ENCODE results near the gene SERPINB3.
"Not testable (repeated sequence)": the region's sequence is repeated elsewhere in the genome, so short reads cannot be mapped to it uniquely, and the experiment has no call there.

Gene SERPINB3

DNA sequence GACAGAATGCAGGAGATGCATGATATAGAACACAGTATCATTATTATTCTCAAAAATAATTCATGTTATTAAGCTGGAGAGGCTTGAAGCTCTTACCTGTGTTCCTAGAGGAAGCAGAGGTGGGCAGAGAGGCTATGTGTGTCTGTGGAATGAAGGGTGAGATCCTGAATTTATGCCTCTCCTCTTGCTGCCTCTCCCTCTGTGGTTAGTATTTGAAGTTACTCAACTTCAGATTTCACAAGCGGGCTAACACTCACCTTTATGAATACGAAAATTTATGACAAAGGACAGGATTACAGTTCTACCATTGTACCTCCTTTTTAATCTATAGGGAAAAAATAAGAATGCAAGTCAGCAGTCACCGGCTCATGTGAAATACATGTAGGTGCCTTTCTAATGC lies at the start of gene SERPINB3:
Gene SERPINB3 (minus strand): TSS at position 144 of the 400 bp plus-strand sequence. CDS start 677 bp downstream, outside the sequence.
- not testable (repeated sequence) for DNase-seq (ENCODE audit: low read depth in 2 of 2)

DNA sequence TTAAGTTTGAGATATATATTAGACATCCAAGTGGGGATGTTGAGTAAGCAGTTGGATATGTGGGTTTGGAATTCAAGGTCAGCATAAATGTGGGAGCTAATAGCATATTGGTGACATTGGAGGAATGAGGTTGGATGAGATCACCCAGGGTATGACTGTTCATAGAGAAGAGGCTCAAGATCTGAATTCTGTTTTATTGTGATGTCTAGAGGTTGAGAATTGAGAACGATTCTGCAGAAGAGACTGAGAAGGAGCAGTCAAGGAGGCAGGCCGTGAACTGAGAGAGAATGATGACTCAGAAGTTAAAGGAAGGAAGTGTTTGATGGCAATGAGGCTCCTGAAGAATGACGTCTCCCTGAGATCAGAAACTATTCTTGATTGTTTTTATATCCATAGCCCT lies 47.0 kb upstream of the SERPINB3 start:
- no peak for DNase-seq (ENCODE audit: low read depth in 2 of 2)

DNA sequence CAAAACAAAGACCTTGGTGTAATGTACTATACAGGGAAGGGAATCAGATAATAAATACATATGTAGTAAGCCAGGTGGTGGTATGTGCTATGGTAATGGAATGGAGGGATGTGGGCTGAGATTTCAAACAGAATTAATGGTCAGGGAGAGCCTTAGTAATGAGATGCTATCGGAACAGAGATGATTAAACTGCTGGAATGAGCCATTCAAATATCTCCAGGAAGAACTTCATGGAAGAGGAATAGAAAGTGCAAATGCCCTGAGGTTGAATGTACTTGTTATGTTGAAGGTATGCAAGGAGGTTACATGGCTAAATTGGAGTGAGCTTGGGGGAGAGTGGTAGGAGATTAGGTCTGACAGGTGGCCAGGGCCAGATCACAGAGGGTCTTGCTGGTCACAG lies 46.1 kb upstream of the SERPINB3 start:
- DNase-seq (ENCODE audit: low read depth in 2 of 2) = no peak

DNA sequence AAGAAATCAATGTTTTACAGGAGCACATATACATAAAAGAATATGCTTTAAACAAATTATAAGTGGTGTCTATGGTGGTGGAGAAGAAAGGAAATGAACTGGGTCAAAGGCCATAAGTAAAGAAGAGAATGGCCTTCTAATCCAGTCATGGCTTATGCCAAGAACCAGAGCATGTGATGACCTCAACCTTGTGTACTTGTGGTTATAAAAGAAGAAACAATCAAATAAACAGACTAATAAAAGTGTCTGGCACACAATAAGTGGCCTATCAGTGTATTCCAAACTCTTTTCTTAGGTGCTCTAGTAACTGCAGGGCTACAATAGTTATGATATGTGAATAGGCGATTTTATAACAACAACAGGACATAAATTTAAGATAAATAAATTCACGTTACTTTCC lies 43.7 kb upstream of the SERPINB3 start:
- no peak for DNase-seq (ENCODE audit: low read depth in 2 of 2)

DNA sequence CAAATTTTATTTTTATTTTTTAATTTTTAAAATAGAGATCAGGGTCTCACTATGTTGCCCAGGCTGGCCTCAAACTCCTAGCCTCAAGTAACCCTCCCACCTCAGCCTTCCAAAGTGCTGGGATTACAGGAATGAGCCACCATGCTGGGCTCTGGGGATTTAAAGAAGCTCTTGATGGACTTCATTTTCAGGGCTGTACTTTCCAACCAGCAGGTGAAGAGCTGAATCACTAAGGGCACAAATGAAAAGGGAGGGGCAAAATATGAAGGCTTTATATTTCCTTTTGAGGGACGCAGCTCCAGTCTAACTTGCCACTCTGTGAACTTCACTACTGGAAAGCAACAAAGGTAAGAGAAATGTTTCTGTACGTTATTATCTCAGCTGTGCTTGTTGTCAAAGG lies 41.0 kb upstream of the SERPINB3 start, which contains the start of gene SERPINB11:
Gene SERPINB11 (plus strand): TSS at position 301 of the 400 bp plus-strand sequence. CDS start 7,234 bp downstream, outside the sequence.
- DNase-seq (ENCODE audit: low read depth in 2 of 2) = no peak

DNA sequence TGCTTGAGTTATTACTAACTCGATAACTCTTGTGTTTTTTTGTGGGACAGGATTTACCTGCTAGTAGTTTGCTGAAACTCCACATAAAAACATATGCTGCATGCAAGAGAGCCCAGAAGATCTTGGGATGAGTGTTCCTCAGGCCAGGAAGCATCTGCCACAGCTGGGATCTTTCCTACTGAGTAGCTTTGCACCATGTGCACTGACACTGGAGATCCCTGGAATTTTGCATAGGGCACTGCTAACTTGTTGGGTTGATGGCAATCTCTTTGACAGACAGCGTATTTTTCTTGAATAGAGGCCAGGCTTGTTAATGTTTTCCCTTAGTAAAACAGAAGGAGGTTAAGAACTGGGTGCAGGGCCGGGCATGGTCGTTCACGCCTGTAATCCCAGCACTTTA lies 40.3 kb upstream of the SERPINB3 start:
- DNase-seq (ENCODE audit: low read depth in 2 of 2) = no peak

DNA sequence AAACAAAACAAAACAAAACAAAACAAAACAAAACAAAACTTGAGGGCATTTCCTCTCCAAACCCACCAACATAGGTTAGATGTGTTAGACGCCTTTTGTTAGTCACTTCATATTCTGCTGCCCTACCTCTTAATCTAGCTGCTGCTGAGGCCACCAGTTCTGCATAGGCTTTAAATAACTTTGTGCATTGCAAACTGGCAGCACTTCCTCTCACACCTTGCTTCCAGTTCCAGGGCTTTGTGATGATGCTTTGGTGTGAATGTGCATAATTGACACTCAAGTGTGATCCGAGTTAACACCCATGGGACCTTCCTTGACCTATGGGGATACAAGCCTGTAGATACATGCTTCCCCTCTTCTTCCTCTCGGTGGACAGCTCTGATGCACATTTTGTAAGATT lies 38.8 kb upstream of the SERPINB3 start:
- no peak for DNase-seq (ENCODE audit: low read depth in 2 of 2)

DNA sequence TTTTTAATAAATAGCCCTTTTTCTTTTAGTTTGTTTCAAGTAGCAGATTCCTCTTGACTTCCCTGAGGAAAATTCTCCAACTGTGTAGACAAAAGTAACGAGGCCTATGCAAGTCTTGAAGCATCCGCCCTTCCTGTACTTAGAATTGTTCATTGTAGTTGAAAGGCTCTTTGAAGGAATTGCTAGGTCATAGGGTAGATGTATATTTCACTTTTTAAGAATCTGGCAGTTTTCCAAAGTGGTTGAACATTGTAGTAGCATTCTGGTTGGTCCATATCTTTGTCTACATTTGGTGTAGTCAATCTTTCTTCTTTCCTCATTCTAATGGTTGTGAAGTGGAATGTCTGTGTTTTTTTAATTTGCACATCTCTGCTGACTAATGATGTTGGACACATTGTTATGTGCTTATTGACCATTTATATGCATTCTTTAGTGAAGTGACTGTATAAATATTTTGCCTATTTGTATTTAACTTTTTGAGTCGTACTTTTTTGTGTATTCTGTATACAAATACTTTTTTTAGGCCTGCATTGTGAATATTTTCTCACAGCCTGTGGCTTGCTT lies 35.5 kb upstream of the SERPINB3 start:
- no peak for DNase-seq (ENCODE audit: low read depth in 2 of 2)

DNA sequence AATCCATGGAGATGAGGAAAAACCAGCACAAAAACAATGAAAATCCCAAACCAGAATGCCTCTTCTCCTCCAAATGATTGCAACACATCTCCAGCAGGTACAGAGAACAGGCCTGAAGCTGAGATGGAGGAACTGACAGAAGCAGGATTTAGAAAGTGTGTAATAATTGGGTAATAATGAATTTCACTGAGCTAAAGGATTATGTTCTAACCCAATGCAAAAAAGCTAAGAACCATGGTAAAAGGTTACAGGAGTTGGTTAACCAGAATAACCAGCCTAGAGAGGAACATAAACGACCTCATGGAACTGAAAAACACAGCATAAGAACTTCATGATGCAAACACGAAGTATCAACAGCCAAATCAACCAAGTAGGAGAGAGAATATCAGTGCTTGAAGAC lies 27.4 kb upstream of the SERPINB3 start:
- DNase-seq (ENCODE audit: low read depth in 2 of 2) = no peak

DNA sequence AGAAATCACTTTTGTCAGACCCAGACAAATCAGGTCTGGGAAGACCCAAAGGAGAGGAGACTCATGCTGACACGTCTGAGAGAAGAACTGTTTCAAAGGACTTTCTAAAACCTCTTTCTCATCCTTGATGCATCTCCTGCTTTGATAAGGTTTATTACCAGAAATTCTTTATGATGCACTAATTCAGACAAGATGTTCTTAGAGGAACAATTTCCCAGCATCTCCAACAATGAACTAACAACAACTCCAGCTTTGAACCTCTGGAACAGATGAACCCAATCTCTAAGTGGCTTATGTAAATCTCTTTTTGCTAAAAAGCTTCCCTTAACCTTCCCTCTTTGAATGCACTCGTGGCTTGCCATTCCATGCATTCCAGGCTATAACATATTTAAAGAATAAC lies 25.2 kb upstream of the SERPINB3 start:
- no peak for DNase-seq (ENCODE audit: low read depth in 2 of 2)

DNA sequence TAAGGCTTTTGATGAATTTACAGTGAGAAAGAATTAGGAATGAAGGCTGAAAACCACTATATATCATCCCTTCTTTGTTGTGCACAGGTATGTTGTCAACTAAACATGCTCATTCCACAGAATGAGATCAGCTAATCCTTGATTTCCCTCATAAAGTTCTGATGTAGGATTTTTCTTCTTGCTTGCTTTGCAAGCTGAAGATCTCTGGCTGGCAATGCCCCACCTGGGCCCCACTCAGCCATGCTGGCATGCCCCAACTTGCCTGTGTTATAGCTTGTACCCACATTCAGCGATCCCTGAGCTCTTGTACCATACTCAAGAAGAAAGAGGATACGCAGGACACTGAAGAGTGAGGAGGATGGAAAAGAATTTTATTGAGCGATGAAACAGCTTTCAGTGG lies 23.0 kb upstream of the SERPINB3 start:
- DNase-seq (ENCODE audit: low read depth in 2 of 2) = no peak

DNA sequence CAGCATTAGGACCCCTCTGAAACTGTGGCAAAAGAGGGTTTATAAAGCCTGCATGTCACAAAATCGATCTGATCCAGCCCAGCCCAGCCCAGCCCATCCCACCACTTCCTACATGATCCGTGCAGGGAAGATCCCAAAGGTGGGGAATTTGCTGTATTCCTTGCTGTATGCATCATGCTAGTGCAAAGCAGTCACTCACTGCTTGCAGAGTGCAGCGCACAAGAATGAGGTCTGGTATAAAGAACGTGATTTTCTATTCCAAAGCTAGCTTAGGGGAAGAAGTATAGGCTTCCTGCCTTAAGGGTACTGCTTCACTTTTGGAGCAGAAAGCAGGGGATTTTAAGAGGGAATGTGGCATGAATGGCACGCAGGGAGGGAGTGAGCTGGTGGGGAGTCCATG lies 22.2 kb upstream of the SERPINB3 start:
- no peak for DNase-seq (ENCODE audit: low read depth in 2 of 2)

DNA sequence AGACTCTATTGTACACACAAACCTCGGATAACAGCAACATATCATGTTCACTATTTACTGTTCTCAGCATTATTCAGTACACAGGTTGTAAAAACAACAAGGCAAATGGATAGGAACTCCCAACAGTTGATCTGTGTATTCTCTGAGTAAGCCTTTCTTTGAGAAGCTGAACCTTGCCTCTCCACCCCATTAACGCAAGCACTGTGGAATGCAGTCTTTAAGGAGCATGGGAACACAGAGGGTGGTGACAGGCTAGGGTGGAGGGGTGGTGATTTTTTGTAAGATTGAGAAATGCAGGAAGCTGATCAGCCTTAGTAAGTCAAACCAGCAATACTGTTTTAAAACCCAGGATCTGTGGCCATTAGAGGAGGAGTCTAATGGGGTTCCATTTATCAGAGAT lies 21.5 kb upstream of the SERPINB3 start:
- DNase-seq (ENCODE audit: low read depth in 2 of 2) = no peak

DNA sequence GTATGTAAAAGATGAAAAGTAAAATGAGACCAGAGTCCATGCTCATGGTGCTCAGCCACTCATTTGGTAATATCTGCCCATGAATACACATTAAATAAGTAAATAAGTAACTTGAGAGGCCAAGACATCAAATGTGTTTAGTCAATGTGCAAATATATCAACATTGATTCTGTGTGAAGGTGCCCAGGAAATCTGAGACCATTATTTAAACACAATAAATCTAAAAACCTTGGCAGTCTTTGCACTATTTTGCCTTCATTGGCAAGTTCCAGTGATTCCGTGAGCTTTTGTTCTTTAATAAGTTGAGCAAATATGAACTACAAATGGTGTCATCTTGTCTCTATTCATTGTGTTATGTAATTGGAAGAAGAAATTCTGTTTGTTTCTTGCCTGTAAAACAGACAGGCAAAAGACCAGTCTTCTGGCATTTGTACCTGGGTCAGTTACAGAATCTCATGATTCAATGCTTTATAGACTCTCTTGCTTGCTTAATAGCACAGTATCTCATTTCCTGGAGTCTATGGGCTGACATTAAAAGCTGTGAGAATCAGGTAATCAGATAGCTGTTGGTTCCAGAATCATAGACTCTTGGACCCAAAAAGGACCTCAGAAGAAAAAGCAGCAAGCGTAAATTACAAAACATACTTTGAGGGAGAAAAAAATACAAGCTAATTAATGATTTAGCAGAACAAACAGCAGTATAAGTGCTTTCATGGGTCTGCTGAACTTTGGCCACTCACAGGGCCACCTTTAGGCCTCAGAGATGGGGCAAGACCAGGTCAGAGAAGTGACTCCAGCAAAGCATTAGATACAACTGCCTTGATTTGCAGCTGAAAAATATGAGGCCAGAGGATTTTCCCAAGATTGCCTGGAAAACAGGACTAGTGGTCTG lies 20.0 kb upstream of the SERPINB3 start:
- DNase-seq (ENCODE audit: low read depth in 2 of 2) = no peak

DNA sequence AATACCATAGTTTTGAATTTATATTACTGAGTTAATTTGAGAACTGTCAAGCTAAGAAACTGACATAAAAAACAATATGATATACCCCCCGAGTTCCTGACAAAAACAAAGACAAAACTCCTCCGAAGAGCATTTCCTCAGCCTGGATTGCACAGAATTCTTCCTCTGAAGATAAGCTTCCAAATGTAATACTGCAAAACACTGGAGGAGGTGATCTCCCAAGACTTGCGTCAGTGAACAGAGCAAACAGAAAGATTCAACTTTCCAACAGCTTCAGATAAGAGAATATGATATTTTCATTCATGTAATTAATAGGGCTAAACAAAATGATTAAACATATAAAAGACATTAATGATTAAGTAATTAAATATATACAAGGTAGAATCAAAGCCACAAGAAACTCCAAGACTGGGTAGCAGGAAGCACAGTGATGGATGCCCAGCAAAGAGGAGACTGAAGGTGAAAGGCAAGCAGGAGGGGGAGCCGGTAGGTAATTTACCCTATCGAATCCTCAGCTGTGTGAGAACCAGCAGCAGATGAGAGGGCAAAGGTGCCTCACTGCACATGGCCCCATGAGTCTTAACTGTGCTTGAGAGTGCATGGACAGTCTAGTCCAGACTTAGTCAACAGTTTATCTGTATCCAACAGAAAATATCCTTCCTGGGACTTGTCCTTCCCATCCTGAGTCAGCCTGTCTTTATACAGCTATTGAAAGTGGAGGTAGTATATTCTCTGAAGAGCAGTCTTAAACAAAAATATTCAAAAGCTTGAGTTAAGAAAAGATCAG lies 18.3 kb upstream of the SERPINB3 start:
- no peak for DNase-seq (ENCODE audit: low read depth in 2 of 2)

DNA sequence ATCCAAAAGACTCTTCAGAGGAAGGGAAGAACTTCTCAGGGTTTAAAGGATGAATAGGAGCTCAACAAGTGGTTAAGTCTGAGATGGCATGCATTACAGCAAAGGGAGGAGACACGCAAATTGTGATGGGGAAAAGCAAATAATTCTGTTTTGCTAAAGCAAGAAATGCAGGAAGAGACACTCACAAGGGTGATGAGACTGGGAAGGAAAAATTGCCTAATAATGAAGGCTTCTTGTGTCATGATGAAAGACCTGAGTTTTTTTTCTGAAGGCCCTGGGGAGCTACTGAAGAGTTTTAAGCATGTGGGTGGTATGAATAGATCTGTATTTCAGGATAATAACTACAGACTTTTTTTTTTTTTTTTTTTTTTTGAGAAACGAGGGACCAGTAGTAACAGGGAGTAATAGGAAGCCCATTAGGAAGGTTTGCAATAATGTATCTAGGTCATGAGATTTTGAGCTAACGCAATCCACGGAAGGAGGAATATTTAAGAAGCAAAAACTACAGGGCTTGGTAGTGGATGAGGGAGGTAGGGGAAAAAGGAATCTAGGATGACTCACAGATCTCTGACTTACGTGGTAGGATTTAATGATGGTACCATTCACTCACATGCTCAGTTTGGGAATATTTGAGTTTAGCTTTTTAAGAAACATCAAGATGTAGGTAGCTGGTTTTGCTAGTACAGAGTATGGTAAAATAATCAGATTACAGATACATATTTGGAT lies 16.0 kb upstream of the SERPINB3 start:
- DNase-seq (ENCODE audit: low read depth in 2 of 2) = no peak

DNA sequence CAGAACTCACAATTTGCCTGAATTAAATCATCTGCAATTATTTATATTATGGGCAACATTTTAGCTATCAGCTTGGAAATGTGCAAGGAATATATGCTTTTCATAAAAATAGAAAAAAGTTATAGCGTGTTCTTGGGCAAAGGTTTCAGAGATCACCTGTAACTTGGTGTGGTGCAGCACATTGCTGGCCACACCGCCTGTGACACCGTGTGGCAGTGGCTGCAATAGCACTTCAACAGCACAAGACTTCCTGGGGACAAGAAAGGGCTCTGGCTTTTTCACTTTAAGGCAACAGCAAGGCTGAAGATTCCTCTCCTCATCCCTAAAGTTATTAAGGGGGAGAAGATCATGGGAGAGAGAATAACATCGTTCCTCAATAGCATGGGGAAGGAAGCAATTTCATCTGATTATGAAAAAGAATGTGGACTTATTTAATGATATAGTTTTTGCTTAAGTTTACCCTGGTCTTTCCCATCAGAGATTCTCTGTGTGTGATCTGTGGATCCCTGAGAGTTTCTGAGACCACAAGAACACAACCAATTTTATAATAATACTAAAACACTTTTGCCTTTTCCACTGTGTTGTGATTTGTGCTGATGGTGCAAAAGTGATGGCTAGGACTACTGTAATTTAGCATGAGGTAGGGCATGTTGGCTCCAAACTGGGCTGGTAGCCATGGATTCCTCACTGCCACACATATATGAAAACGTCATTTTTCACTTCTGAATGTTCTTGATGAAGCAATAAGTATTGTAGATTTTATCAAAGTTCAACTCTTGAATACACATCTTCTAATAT lies 15.0 kb upstream of the SERPINB3 start:
- DNase-seq (ENCODE audit: low read depth in 2 of 2) = no peak

DNA sequence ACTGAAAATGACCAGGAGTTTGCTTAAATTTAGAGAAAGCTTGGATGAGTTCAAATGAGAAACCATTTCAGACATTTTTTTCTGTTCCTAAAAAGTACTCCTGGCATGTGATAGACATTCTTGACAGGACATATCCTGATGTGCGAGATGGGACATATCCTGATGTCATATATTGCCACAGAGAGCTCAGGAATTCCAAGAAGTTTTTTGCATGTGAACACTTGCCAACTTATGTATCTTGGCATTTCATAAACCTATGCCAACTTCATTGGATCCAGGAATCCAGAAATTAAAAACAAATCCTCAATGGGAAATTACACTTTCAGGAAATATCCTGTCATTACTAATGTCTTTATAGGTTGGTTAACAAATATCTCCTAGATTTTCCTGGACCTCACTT lies 2.9 kb upstream of the SERPINB3 start:
- DNase-seq (ENCODE audit: low read depth in 2 of 2) = no peak

DNA sequence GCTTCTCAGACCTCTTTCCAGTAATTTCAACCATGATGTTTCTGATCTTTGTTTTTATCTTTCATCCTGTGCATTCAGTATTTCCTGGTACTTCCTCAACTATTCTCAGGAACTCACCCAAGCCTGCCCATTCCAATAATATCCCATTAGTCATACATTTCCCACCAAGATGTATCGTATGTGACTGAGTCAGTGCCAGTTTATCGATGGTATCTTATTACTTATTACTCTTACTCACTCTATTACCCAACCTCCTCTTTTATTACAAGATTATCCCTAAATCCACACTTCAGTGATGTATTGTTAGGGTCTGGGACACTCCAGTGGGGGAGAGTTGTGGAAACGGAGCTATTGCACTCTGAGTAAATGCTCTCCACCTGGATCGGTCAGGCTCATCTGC lies 2.8 kb downstream of the SERPINB3 start:
- not testable (repeated sequence) for DNase-seq (ENCODE audit: low read depth in 2 of 2)

DNA sequence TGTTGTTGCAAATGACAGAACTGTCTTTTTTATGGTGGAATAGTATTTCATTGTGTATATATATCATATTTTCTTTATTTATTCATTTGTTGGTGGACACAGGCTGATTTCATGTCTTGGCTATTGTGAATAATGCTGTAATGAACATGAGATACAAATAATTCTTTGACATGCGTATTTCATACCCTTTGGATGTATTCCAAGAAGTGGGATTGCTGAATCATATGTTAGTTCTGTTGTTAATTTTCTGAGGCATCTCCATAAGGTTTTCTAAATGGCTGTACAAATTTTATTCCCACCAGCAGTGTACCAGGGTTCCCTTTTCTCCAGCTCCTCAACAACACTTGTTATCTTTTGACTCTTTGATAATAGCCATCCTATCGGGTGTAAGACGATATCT lies 11.4 kb downstream of the SERPINB3 start:
- not testable (repeated sequence) for DNase-seq (ENCODE audit: low read depth in 2 of 2)

DNA sequence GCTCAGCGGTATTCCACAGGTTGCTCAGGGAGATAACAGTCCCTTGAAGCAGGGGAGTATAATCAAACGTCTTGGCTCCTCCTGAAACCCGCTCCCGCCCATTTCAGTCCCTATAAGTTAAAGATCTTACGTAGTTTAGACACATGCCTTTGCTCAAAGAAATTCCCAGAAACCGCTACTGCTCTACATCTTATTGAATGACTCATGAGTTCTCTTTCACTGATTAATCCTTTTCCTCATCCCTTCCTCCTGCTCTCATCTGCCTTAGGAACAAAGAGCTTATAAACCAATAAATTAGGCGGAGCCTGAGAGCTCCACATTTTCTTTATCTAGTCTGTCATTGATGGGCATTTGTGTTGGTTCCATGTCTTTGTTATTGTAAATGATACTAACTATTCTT lies 13.5 kb downstream of the SERPINB3 start:
- no peak for DNase-seq (ENCODE audit: low read depth in 2 of 2)

All from stimulated activated CD8-positive, alpha-beta memory T cell treated with anti-CD3 and anti-CD28 coated beads, Interleukin-15, amount 100 ng/mL, for 4 hours (primary cell).